Measurements from ENCODE around the gene MC2R.

The MC2R gene

GRCh38 chr18:13895505-13896033 is 19.8 kb downstream of the MC2R start:
- H3K27ac ChIP-seq = no peak overlapping the region
- TF ChIP-seq ZFX (IDR thresholded peaks at IDR 0.05) (no peak), CTCF (conservative IDR thresholded peaks at IDR 0.05) (no peak)

GRCh38 chr18:13894531-13894930 is 20.8 kb downstream of the MC2R start:
- TF ChIP-seq ZFX (IDR thresholded peaks at IDR 0.05) (no peak), CTCF (conservative IDR thresholded peaks at IDR 0.05) (no peak)
- no peak overlapping the region for H3K27ac ChIP-seq

- no peak overlapping the region for H3K27ac ChIP-seq
- TF ChIP-seq CTCF (conservative IDR thresholded peaks at IDR 0.05) = no peak
- TF ChIP-seq ZFX (IDR thresholded peaks at IDR 0.05) = no peak
Measured at GRCh38 chr18:13893418-13893760, 21.9 kb downstream of the MC2R start.

GRCh38 chr18:13892098-13892497 is 23.2 kb downstream of the MC2R start:
- TF ChIP-seq ZFX (IDR thresholded peaks at IDR 0.05) (no peak), CTCF (conservative IDR thresholded peaks at IDR 0.05) (no peak)
- no peak overlapping the region for H3K27ac ChIP-seq

- TF ChIP-seq ZFX (IDR thresholded peaks at IDR 0.05) = no peak
- TF ChIP-seq CTCF (conservative IDR thresholded peaks at IDR 0.05) = no peak
Measured at GRCh38 chr18:13890761-13891361, 24.5 kb downstream of the MC2R start.

GRCh38 chr18:13889671-13890070 is 25.7 kb downstream of the MC2R start:
- TF ChIP-seq ZFX (IDR thresholded peaks at IDR 0.05) (no peak), CTCF (conservative IDR thresholded peaks at IDR 0.05) (no peak)
- no peak overlapping the region for H3K27ac ChIP-seq

More at GRCh38 chr18:13890761-13891361, 24.5 kb downstream of the MC2R start:
- H3K27ac ChIP-seq = no peak overlapping the region

GRCh38 chr18:13888191-13888716 is 27.1 kb downstream of the MC2R start:
- TF ChIP-seq ZFX (IDR thresholded peaks at IDR 0.05) = no peak
- TF ChIP-seq CTCF (conservative IDR thresholded peaks at IDR 0.05) = no peak
- H3K27ac ChIP-seq = no peak overlapping the region
